Keratinocyte (primary cell): ENCODE results near the gene EME2.

Experiments used
- EZH2 ChIP-seq: IDR thresholded peaks from one replicate; pipeline ENCODE4 v1.6.1; 2012; ENCODE audit warnings: inconsistent platforms, mild to moderate bottlenecking, low read length, moderate library complexity
- TF ChIP-seq, protein P1 (sequence below), 3 experiments: IDR thresholded peaks in 1 of 3; conservative IDR thresholded peaks in 1 of 3; optimal IDR thresholded peaks in 1 of 3; 2 replicates in 2 of 3; 3 replicates in 1 of 3; pipeline versions ENCODE3 to v1.5.1; 2011; ENCODE audit warnings: low read length in 3 of 3, mild to moderate bottlenecking in 3 of 3, moderate library complexity in 2 of 3, control low read depth in 1 of 3, inconsistent platforms in 1 of 3; ENCODE audit not compliant: insufficient read depth in 2 of 3; ENCODE audit errors: extremely low read depth in 1 of 3

DNA sequence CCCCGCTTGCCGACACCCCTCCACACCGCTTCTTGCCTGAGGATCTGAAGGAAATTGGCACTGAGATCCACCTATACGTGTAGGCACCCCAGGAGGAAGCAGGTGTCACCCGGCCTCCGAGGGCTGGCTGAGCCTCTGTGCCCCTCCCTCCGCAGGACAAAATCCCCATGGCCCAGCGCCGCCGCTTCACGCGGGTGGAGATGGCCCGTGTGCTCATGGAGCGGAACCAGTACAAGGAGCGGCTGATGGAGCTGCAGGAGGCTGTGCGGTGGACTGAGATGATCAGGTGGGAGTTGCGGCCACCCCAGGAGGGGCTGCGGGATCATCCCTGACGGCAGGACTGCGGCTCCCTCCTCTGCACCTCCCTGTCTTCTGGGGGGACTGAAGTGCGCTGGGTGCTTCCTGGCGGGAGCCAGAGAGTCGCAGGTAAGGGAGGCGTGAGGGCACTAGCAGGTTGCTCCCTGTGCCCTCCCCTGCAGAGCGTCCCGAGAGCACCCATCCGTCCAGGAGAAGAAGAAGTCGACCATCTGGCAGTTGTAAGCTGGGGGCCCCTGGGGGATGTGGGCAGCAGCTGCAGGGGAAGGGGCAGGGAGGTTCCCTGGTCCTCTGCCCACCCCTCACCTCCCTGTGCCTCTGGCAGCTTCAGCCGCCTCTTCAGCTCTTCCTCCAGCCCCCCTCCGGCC is 10.3 kb upstream of the EME2 start:
- TF ChIP-seq, protein P1, sequence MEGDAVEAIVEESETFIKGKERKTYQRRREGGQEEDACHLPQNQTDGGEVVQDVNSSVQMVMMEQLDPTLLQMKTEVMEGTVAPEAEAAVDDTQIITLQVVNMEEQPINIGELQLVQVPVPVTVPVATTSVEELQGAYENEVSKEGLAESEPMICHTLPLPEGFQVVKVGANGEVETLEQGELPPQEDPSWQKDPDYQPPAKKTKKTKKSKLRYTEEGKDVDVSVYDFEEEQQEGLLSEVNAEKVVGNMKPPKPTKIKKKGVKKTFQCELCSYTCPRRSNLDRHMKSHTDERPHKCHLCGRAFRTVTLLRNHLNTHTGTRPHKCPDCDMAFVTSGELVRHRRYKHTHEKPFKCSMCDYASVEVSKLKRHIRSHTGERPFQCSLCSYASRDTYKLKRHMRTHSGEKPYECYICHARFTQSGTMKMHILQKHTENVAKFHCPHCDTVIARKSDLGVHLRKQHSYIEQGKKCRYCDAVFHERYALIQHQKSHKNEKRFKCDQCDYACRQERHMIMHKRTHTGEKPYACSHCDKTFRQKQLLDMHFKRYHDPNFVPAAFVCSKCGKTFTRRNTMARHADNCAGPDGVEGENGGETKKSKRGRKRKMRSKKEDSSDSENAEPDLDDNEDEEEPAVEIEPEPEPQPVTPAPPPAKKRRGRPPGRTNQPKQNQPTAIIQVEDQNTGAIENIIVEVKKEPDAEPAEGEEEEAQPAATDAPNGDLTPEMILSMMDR (optimal IDR thresholded peaks at IDR 0.05 in 1 of 3, IDR thresholded peaks at IDR 0.05 in 1 of 3, conservative IDR thresholded peaks at IDR 0.05 in 1 of 3; ENCODE audit: extremely low read depth in 1 of 3, insufficient read depth in 2 of 3, low read length in 3 of 3), result no peak
- TF ChIP-seq EZH2, result no peak
